GM12892 (cell line): Measurements from ENCODE around the gene LYPD6B.

Experiments used
- POLR2A ChIP-seq: IDR thresholded peaks from 2 replicates; pipeline ENCODE4 v1.6.1; 2011; ENCODE audit warnings: low read depth, low read length, control low read depth
- POLR2AphosphoS5 ChIP-seq: IDR thresholded peaks from 2 replicates; pipeline ENCODE4 v1.6.1; 2011; ENCODE audit warnings: low read depth, low read length, control low read depth
- TAF1 ChIP-seq: IDR thresholded peaks from 2 replicates; pipeline ENCODE4 v1.6.1; 2011; ENCODE audit warnings: low read depth, mild to moderate bottlenecking, control low read depth, low read length, borderline replicate concordance

DNA sequence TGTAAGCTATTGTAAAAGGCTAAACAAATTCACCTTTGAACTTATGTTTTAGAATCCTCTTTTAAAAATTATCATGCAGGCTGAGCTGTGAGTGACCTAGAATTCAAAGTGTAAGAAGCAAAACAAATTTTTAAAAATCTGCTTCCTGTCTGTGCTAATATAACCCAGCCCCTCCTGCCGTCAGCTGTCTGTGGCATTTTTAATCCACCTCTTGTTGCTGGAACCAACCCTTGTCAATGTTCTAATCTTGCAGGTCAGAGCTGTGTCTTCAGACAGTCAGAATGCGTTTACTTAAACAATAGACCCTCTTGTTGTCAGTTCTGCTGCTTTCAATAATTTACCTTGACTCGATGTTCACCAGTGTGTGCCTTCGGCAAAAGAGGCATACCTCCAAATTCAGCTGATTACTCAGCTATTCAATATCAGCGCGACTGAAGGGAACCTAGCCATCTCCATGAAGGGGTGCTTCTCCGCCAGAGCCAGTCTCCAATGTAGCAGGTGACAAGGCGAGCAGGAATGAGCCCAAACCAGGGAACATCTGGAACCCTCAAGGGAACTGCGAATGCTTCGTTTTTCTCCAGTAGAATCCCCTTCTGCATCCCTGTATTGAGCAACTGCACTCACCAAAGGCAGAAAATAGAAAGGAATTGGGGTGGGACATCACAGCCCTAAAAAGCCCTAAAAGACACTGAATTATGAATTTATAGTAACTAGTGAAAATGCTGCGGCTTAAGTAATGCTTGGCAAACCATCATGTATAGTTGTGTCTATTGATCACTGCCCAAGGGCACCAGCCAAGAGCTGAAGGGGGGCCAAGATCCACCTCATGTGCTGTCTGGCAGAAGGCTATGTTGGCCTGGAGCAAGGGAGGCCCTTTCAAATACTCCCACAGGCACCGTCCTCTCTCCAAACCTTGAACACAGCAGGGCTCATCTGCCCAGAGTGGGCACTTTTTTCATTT is 62.5 kb downstream of the LYPD6B start:
- TF ChIP-seq POLR2A (no peak), POLR2AphosphoS5 (no peak), TAF1 (no peak)
